ENCODE measurements around the gene PLEKHM1.
"Not testable (repeated sequence)": the region's sequence is repeated elsewhere in the genome, so short reads cannot be mapped to it uniquely, and the experiment has no call there.

Gene PLEKHM1

DNA sequence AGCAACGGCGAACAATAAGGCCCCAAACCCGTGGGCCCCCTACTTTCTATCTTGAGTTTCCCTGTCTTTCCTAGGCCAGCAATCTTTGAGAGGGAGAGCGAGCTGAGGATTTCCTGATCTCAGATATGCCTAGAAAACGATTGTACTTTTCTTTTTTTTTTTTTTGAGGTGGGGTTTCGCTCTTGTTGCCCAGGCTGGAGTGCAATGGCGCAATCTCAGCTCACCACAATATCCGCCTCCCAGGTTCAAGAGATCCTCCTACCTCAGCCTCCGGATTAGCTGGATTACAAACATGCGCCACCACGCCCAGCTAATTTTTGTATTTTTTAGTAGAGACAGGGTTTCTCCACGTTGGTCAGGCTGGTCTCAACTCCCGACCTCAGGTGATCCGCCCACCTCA lies 42.9 kb downstream of the PLEKHM1 start:
- in situ Hi-C loops (cut with MboI; ENCODE audit: low pct_unique_long_range_greater_than_20kb, low sequenced_read_pairs, unreplicated experiment); DNase-seq (ENCODE audit: low spot score): not testable (repeated sequence)

DNA sequence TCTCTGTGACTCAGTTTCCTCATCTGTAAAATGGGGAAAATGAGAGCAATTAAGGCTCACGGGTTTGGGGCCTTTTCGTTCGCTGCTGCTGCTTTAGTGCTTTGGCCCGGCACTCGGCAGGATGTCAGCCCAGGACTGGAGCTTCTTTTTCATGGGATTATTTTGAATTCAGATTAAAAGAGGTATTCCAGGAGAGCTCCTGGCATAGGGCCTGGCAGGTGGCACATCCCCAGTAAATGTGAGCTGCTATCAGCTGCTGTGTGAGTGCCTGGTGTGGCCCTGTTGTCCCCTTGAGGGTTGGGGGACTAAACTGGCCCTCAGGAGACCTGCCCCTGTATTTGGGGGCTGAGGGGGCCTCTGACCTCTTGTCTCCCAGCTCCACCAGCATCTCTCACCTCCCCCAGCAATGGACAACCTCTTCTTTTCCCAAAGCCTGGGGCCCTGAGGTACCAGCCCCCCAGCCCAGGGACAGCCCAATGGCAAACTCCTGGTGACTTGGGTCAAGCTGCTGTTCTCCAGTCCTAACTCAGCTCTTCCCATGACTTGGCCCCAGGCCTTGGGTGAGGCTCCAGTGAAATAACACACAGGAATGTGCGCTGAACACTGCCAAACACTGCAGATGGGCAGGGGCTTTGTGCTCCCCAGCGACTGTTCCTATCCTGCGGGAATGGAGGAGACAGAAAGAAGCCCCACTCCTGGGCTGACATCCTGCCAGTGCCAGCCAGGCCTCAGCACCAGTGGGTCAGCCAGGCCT lies 43.5 kb downstream of the PLEKHM1 start:
- DNase-seq (ENCODE audit: low spot score); in situ Hi-C loops (cut with MboI; ENCODE audit: low pct_unique_long_range_greater_than_20kb, low sequenced_read_pairs, unreplicated experiment): not testable (repeated sequence)

DNA sequence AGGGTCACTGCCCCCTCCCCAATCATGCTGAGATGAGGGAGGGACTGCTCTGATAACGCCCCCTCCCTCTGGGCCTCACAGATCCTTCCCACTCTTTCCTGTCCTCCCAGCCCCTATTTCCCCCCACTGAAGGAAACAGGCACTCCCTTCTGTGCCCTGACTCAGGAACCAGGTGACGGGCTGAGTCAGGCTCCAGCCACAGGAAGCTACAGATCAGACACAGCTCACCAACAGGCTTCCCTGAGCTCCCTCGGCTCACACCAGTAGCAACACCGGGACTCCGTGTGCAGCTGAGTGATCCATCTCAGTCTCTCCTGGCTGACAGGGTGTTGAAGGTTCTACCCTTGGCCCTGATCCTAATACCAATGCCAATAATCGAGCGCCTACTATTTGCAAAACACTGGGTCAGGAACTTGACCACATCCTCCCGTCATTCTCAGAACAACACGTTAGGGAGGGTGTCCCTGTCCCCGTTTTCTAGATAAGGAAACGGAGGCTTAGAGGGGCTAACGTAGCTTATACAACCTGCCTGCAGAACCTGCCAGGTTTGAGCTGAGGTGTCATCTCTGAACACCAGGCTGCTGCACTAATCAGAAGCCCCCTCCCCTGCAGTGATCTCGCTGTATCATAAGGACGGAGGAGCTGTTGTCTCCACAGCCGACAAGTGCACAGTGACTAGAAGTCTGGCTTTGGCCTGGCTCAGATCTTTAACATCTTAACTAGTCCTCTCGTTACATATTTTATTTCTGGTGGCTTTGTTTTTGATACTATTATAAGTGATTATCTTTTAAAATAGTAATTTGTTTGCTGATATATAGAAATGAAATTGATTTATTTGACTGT lies 44.4 kb downstream of the PLEKHM1 start:
- DNase-seq (ENCODE audit: low spot score); in situ Hi-C loops (cut with MboI; ENCODE audit: low pct_unique_long_range_greater_than_20kb, low sequenced_read_pairs, unreplicated experiment): not testable (repeated sequence)

- DNase-seq (ENCODE audit: low spot score); in situ Hi-C loops (cut with MboI; ENCODE audit: low pct_unique_long_range_greater_than_20kb, low sequenced_read_pairs, unreplicated experiment): not testable (repeated sequence)
Observed at GRCh38 chr17:45444856-45445820, 45.4 kb downstream of the PLEKHM1 start.

DNA sequence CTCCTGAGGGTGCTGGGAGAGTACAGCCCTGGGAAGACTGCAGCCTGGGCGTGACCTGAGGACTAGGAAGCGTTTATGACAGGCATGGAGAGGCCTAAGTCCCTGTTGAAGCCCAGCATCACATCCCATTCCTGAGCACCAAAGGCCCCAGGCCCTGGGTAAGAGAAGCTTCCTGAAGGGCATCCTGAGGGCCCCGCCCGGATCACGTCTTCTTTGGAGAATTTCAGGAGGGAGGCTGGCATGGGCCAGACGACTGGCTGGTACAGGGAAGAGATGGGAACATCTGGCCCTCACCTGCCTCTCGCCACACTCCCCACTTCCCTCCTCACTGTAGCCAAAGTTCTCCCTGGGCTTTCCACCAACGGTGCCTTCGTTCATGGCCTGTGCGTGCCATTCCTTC lies 46.2 kb downstream of the PLEKHM1 start:
- in situ Hi-C loops (cut with MboI; ENCODE audit: low pct_unique_long_range_greater_than_20kb, low sequenced_read_pairs, unreplicated experiment); DNase-seq (ENCODE audit: low spot score): not testable (repeated sequence)

DNA sequence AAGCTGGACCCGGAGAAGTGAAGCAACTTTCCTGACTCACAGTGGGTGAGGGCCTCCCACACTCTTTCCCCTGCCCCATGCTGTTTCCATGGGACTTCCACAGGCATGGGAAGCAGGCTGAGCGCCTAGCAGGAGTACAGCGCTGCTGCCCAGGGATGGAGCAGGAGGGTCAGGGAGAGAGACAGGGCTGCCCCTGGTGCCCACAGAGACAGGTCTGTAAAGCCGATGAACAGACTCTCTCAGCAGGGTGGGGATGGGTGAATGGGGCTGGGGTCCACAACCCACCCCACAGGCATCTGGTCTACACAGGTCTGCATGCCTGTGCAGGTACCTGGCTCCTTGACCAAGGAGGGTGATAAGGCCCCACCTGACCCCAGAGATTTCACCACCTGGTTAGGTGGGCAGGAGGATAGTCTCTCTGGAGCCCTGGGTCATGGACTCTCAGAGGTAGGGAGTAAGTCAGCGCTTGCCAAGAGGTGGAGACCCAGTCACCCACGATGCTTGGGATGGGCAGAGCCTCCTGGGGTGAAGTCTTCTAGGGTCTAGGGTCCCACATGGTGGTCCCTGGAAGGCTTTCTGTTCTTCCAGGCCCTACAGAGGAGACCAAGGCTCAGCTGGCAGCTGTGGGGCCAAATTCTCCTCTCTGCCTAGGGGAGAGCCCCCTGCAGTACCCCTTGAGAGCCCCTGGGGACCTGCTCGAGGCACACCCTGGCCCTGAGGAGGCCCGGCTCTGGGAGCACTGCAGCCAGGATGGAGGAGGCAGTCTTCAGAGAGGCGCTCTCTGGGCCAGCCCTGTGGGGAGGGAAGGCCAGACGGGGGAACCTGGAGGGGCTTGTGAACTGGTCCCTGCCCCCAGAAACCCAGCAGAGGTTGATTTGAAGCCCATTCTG lies 46.9 kb downstream of the PLEKHM1 start:
- in situ Hi-C loops (cut with MboI; ENCODE audit: low pct_unique_long_range_greater_than_20kb, low sequenced_read_pairs, unreplicated experiment); DNase-seq (ENCODE audit: low spot score): not testable (repeated sequence)

GRCh38 chr17:45441526-45442310 lies 48.8 kb downstream of the PLEKHM1 start:
- no peak for TF ChIP-seq CTCF (IDR thresholded peaks at IDR 0.05; ENCODE audit: extremely low read depth, insufficient read depth, missing control alignments)
- DNase-seq (ENCODE audit: low spot score), result no peak
- in situ Hi-C loops (cut with MboI; ENCODE audit: low pct_unique_long_range_greater_than_20kb, low sequenced_read_pairs, unreplicated experiment), result no loop called here

DNA sequence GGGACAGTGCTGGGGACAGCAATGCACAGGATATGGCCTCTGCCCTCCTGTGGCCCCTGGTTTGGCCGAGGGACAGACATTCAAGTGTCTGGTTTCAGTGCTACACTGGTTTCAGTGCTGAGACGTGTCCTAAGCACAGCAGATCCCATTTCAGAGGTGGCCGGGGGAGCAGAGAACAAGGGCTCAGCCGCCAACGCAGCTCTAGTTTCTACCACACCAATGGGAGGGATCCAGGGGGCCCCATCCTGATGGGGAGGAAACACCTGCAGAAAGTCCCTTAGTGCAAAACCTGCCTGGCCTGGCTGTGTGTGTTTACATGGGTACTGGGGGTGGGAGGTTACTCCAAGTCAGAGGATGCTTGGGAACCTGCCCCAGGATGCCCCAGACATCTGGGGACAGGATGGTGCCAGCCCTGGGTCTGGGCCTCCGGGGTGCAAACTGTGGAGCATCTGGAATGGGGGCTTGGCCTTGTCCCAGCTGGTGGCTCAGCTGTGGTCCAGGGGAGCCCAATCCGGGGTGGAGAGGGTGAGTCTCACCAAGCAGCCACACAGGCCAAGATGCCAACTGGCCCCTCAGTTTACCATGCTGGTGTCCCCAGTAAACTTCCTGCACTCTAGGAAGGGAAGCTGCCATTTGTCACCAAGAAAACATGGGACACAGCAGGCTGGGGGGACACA lies 49.5 kb downstream of the PLEKHM1 start:
- in situ Hi-C loops (cut with MboI; ENCODE audit: low pct_unique_long_range_greater_than_20kb, low sequenced_read_pairs, unreplicated experiment), result not testable (repeated sequence)
- DNase-seq (ENCODE audit: low spot score), result peak; percentile 89

DNA sequence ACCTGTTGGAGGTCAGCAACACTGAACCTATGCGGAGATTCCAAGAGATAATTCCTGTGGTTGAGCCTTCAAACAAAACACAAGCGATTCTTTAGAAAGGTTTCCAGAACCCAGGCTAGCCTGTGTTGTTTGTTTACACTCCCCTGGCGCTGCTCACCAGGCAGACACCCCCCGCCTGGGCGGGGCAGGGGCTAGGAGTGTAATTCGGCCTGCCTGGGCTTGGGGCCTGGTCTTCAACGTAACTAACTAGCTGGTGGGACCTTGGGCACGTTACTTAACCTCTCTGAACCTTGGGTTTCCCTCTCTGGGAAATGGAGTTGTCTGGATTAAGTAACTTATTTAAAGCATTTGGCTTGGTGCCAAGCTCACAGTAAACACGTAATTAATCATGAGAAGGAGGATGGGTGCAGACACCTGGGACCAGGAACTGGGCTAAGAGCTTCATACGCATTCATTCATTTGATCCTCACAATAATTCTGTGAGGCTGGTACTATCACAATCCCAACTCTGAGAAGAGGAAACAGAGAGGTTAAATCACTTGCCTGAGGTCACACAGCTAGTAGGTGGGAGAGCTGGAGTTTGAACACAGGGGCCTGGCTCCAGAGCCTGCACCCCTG lies 50.3 kb downstream of the PLEKHM1 start:
- no peak for TF ChIP-seq CTCF (IDR thresholded peaks at IDR 0.05; ENCODE audit: extremely low read depth, insufficient read depth, missing control alignments)
- peak; percentile 26 for DNase-seq (ENCODE audit: low spot score)
- in situ Hi-C loops (cut with MboI; ENCODE audit: low pct_unique_long_range_greater_than_20kb, low sequenced_read_pairs, unreplicated experiment), result no loop called here
